Measurements from ENCODE around the gene DCUN1D2.
"Not testable (repeated sequence)": the region's sequence is repeated elsewhere in the genome, so short reads cannot be mapped to it uniquely, and the experiment has no call there.

Gene DCUN1D2

GRCh38 chr13:113454936-113455335 is 35.6 kb downstream of the DCUN1D2 start:
- H3K4me3 Mint-ChIP-seq, result no peak overlapping the region

GRCh38 chr13:113452942-113453901 is 37.3 kb downstream of the DCUN1D2 start, which contains the start of gene ADPRHL1:
ADPRHL1 (minus strand) TSS chr13:113453488; CDS start chr13:113453437, 51 bp downstream.
- Mint-ChIP-seq H3K4me1 (ENCODE audit: low read depth) (peaks cover 2% of the 10 kb centered on the region), H3K9me3 (ENCODE audit: low read depth) (no peaks in the 10 kb centered on the region), H3K4me3 (no peak within 1 kb of the TSS), H3K27me3 (no peaks in the 10 kb centered on the region), H3K27ac (no peak within 1 kb of the TSS), H3K36me3 (no peaks in the 10 kb centered on the region)

More at GRCh38 chr13:113454936-113455335, 35.6 kb downstream of the DCUN1D2 start:
- Mint-ChIP-seq H3K36me3 (no peaks in the 10 kb centered on the region), H3K9me3 (ENCODE audit: low read depth) (no peaks in the 10 kb centered on the region), H3K27me3 (no peaks in the 10 kb centered on the region), H3K27ac (no peak overlapping the region), H3K4me1 (ENCODE audit: low read depth) (peaks cover under 1% of the 10 kb centered on the region)

- Mint-ChIP-seq H3K27me3 (no peaks in the 10 kb centered on the region), H3K4me1 (ENCODE audit: low read depth) (peaks cover 2% of the 10 kb centered on the region), H3K4me3 (no peak overlapping the region), H3K9me3 (ENCODE audit: low read depth) (no peaks in the 10 kb centered on the region), H3K27ac (no peak overlapping the region), H3K36me3 (no peaks in the 10 kb centered on the region)
Observed at GRCh38 chr13:113452466-113452865, 38.0 kb downstream of the DCUN1D2 start.

GRCh38 chr13:113451951-113452421 is 38.5 kb downstream of the DCUN1D2 start:
- Mint-ChIP-seq H3K4me3 (no peak overlapping the region), H3K4me1 (ENCODE audit: low read depth) (peaks cover 2% of the 10 kb centered on the region), H3K27ac (no peak overlapping the region), H3K36me3 (no peaks in the 10 kb centered on the region), H3K9me3 (ENCODE audit: low read depth) (no peaks in the 10 kb centered on the region), H3K27me3 (no peaks in the 10 kb centered on the region)

DNA sequence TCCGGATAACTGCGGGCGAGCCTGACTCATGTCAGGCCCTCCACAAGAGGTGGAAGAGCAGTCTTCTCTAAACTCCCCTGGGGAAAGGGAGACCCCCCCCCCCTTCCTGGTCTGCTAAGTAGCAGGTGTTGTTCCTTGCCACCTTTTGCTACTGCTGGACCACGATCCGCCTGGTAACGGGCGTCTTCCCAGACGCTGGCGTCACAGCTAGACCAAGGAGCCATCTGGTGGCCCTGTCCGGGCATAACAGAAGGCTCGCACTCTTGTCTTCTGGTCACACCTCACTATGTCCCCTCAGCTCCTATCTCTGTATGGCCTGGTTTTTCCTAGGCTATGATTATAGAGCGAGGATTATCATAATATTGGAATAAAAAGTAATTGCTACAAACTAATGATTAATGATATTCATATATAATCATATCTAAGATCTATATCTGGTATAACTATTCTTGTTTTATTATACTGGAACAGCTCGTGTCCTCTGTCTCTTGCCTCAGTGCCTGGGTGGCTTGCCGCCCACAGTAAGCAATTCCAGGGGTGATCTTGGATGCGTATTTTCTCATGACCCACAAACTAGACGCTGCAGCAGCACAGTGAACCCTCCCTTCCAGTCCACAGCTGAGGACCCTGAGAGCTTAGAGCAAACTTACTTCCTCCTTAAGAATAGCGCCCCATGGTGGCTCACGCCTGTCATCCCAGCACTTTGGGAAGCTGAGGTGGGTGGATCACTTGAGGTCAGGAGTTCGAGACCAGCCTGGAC is 39.5 kb downstream of the DCUN1D2 start:
- H3K27me3 Mint-ChIP-seq; H3K4me3 Mint-ChIP-seq; H3K27ac Mint-ChIP-seq; H3K4me1 Mint-ChIP-seq (ENCODE audit: low read depth); H3K36me3 Mint-ChIP-seq; H3K9me3 Mint-ChIP-seq (ENCODE audit: low read depth): not testable (repeated sequence)

DNA sequence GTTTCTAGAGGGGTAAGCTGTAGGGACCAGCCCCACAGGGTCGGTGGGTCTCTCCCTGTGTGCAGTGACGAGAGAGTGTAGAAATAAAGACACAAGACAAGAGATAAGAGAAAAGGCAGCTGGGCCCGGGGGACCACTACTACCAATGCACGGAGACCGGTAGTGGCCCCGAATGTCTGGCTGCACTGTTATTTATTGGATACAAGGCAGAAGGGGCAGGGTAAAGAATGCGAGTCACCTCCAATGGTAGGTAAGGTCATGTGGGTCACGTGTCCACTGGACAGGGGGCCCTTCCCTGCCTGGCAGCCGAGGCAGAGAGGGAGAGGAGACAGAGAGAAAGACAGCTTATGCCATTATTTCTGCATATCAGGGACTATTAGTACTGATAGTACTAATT is 40.2 kb downstream of the DCUN1D2 start:
- H3K4me3 Mint-ChIP-seq; H3K4me1 Mint-ChIP-seq (ENCODE audit: low read depth); H3K27ac Mint-ChIP-seq; H3K36me3 Mint-ChIP-seq; H3K27me3 Mint-ChIP-seq; H3K9me3 Mint-ChIP-seq (ENCODE audit: low read depth): not testable (repeated sequence)

GRCh38 chr13:113449693-113450347 is 40.7 kb downstream of the DCUN1D2 start:
- H3K36me3 Mint-ChIP-seq, result no peaks in the 10 kb centered on the region
- H3K9me3 Mint-ChIP-seq (ENCODE audit: low read depth), result no peaks in the 10 kb centered on the region
- H3K27me3 Mint-ChIP-seq, result no peaks in the 10 kb centered on the region
- H3K4me1 Mint-ChIP-seq (ENCODE audit: low read depth), result peaks cover 2% of the 10 kb centered on the region
- no peak overlapping the region for H3K27ac Mint-ChIP-seq
- peak overlapping the region; percentile 35 for H3K4me3 Mint-ChIP-seq

DNA sequence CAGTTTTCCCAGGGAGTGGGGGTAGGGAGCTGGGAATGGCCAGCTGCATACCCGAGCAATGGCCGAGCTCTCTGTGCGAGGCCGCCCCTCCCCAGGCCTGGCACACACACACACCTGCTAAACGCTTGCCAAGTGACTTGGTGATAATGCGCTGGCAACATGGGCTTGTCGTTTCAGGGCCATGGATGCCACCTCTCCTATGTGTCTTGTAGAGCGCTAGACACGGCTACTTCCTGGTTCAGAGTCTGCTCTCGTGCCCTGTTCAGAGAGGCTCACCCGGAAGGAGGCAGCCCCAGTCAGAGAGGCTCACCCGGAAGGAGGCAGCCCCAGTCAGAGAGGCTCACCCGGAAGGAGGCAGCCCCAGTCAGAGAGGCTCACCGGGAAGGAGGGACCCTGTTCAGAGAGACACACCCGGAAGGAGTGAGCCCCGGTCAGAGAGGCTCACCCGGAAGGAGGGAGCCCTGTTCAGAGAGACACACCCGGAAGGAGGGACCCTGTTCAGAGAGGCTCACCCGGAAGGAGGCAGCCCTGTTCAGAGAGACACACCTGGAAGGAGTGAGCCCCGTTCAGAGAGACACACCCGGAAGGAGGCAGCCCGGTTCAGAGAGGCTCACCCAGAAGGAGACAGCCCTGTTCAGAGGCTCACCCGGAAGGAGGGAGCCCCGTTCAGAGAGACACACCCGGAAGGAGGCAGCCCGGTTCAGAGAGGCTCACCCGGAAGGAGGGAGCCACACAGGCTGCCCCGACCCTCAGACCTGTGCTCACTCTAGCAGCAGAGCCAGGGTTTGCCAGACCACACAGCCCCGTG is 41.4 kb downstream of the DCUN1D2 start:
- H3K4me1 Mint-ChIP-seq (ENCODE audit: low read depth), result peaks cover 2% of the 10 kb centered on the region
- H3K4me3 Mint-ChIP-seq, result peak overlapping the region; percentile 35
- no peak overlapping the region for H3K27ac Mint-ChIP-seq
- no peaks in the 10 kb centered on the region for H3K27me3 Mint-ChIP-seq
- no peaks in the 10 kb centered on the region for H3K36me3 Mint-ChIP-seq
- no peaks in the 10 kb centered on the region for H3K9me3 Mint-ChIP-seq (ENCODE audit: low read depth)

- no peak overlapping the region for H3K27ac Mint-ChIP-seq
- H3K4me1 Mint-ChIP-seq (ENCODE audit: low read depth), result peaks cover 2% of the 10 kb centered on the region
- no peaks in the 10 kb centered on the region for H3K36me3 Mint-ChIP-seq
- H3K9me3 Mint-ChIP-seq (ENCODE audit: low read depth), result no peaks in the 10 kb centered on the region
- no peak overlapping the region for H3K4me3 Mint-ChIP-seq
- no peaks in the 10 kb centered on the region for H3K27me3 Mint-ChIP-seq
Observed at GRCh38 chr13:113448545-113448884, 42.0 kb downstream of the DCUN1D2 start.

DNA sequence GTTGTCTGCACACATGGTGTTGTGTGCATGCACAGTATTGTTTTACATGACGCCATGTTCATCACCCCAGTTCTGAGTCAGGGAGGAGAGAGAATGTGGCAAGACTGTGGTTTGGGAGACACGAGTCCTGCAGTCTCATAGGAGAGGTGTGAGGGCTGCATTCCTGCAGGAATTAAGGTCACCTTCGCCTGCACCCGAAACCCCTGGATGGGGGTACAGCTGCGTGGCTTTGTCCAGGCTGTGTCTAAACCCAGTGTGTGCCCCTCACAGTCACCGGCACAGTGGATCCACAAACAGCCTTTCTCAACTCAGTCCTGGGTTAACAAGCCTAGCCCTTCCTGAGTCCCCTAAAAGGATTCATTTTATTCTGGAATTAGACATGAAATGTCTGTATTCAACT is 42.9 kb downstream of the DCUN1D2 start:
- no peak overlapping the region for H3K27ac Mint-ChIP-seq
- no peaks in the 10 kb centered on the region for H3K9me3 Mint-ChIP-seq (ENCODE audit: low read depth)
- no peak overlapping the region for H3K4me3 Mint-ChIP-seq
- peaks cover 4% of the 10 kb centered on the region for H3K36me3 Mint-ChIP-seq
- H3K27me3 Mint-ChIP-seq, result no peaks in the 10 kb centered on the region
- H3K4me1 Mint-ChIP-seq (ENCODE audit: low read depth), result peaks cover 2% of the 10 kb centered on the region

DNA sequence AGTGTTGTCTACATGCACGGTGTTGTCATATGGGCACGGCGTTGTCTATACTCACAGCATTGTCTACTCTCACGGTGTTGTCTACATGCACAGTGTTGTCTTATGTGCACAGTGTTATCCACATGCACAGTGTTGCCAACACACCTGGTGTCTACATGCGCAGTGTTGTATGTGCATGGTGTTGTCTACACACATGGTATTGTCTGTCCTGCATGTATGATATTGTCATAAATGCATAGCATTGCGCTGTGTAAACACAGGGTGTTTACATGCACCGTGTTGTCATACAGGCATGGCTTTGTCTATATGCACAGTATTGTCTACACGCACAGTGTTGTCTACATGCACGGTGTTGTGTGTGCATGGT is 44.0 kb downstream of the DCUN1D2 start:
- Mint-ChIP-seq H3K27ac (no peak overlapping the region), H3K36me3 (peaks cover 7% of the 10 kb centered on the region), H3K9me3 (ENCODE audit: low read depth) (no peaks in the 10 kb centered on the region), H3K27me3 (no peaks in the 10 kb centered on the region), H3K4me3 (no peak overlapping the region), H3K4me1 (ENCODE audit: low read depth) (peaks cover 2% of the 10 kb centered on the region)

DNA sequence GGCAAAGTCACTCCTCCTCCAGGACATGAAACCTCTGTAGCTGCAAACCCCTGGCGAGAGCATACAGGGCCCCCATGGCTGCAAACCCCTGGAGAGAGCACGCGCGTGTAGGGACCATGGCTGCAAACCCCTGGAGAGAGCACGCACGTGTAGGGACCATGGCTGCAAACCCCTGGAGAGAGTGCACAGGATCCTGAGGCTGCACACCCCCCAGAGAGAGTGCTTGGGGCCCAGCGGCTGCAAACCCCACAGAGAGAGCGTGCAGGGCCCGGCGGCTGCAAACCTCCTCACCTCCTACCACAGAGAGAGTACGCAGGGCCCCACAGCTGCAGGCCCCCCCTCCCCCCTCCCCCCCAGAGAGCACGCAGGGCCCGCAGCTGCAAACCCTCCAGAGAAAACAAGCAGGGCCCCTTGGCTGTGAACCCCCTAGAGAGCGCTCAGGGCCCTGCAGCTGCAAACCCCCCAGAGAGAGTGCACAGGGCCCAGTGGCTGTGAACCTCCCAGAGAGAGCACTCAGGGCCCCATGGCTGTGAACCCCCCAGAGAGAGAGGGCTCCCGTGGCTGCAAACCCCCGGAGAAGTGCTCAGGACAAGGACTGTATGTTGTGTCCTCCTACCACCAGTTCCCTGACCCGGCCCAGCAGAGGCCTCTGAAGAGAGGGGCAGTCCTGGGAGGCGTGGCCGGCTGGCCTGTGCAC is 44.6 kb downstream of the DCUN1D2 start:
- Mint-ChIP-seq H3K27ac (no peak overlapping the region), H3K36me3 (peaks cover 7% of the 10 kb centered on the region), H3K4me3 (no peak overlapping the region), H3K9me3 (ENCODE audit: low read depth) (no peaks in the 10 kb centered on the region), H3K27me3 (no peaks in the 10 kb centered on the region), H3K4me1 (ENCODE audit: low read depth) (peaks cover 2% of the 10 kb centered on the region)

DNA sequence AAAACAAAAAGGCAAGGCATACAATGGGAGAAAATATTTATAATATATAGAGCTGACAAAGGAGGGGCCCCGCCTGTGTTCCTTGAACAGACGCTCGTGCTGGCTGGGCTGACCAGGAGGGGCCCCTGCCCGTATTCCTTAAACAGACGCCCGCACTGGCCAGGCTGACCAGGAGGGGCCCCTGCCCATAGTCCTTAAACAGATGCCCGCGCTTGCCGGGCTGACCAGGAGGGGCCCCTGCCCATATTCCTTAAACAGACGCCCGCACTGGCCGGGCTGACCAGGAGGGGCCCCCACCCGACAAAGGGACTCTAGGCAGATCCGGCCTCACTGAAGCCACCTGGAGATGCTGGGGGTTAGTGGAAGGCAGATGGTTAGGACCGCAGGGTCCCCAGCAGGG is 46.5 kb downstream of the DCUN1D2 start:
- Mint-ChIP-seq H3K4me1 (ENCODE audit: low read depth) (no peaks in the 10 kb centered on the region), H3K9me3 (ENCODE audit: low read depth) (no peaks in the 10 kb centered on the region), H3K27me3 (no peaks in the 10 kb centered on the region), H3K36me3 (peaks cover 7% of the 10 kb centered on the region), H3K27ac (no peak overlapping the region), H3K4me3 (no peak overlapping the region)

GRCh38 chr13:113442985-113443362 is 47.5 kb downstream of the DCUN1D2 start:
- Mint-ChIP-seq H3K9me3 (ENCODE audit: low read depth) (no peaks in the 10 kb centered on the region), H3K4me3 (no peak overlapping the region), H3K4me1 (ENCODE audit: low read depth) (no peaks in the 10 kb centered on the region), H3K36me3 (peaks cover 7% of the 10 kb centered on the region), H3K27ac (no peak overlapping the region), H3K27me3 (no peaks in the 10 kb centered on the region)
